ENCODE data around the gene SHROOM1.

DNA sequence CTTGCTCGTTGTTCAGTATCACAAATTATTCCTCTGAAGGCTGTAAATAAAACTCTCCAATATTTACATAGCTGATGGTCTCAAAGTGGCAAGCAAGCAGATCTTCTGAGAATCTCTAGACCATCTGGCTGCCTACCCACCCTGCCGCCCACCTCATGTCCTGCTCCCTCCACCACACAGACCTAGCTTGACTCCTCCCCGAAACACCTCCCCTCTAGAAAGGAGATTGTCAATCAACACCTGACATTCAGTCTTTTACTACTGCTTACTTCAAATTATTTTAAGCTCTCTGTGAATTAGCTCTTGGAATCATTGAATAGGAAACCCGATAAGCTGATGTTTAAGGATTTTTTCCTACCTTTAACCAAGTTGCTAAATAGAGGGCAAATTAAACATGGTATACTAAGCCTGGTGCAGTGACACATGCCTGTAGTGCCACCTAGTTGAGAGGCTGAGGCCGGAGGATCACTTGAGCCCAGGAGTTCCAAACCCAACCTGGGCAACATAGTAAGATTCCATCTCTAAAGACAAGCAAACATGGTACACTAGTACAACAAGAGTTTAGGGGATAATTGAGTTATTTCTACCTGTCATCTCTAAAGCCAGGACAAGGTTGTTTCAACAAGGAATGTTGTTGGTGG lies 28.3 kb downstream of the SHROOM1 start:
- TF ChIP-seq, protein P1, sequence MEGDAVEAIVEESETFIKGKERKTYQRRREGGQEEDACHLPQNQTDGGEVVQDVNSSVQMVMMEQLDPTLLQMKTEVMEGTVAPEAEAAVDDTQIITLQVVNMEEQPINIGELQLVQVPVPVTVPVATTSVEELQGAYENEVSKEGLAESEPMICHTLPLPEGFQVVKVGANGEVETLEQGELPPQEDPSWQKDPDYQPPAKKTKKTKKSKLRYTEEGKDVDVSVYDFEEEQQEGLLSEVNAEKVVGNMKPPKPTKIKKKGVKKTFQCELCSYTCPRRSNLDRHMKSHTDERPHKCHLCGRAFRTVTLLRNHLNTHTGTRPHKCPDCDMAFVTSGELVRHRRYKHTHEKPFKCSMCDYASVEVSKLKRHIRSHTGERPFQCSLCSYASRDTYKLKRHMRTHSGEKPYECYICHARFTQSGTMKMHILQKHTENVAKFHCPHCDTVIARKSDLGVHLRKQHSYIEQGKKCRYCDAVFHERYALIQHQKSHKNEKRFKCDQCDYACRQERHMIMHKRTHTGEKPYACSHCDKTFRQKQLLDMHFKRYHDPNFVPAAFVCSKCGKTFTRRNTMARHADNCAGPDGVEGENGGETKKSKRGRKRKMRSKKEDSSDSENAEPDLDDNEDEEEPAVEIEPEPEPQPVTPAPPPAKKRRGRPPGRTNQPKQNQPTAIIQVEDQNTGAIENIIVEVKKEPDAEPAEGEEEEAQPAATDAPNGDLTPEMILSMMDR (IDR thresholded peaks at IDR 0.05), result no peak
- no peak for TF ChIP-seq POLR2A (IDR thresholded peaks at IDR 0.05)
- TF ChIP-seq EP300 (IDR thresholded peaks at IDR 0.05), result no peak

Measured in ovary (tissue), 3 donors.